ENCODE measurements around the gene GSTM2.

DNA sequence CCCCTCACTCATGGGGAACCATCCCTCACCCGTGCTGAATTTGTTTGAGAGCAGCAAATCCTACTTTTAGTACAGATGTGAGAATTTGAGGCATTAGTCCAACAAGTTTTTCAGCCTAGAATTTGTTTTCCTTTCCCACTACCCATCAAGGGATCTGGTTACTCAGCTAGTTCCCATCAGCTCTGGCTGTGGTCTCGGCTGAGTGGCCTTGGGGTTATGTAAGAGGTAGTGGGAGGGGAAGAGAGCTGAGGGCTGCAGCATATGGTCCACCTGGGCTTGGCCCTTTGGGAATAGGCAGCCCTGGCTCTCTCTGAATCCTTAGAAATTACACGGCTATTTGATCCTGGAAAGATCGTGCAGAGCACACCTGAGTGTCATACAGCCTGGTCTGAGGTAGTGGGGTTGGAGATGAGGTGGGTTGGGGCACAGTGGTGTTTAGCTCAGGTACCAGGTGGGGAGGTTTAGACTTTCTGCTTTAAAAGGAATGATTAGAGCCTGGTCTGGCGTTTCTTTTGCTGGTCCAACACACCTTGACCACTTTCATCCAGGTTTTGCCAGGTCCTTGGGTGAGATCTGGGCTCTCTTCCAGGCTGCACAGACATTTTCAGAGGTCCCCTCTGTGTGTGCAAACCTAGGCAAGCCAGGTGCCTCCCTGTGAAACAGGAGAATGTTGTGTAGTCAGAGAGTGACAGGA, 7.7 kb upstream of the GSTM2 start:
- no peak for TF ChIP-seq EP300 (IDR thresholded peaks at IDR 0.05)
- TF ChIP-seq, protein P1, sequence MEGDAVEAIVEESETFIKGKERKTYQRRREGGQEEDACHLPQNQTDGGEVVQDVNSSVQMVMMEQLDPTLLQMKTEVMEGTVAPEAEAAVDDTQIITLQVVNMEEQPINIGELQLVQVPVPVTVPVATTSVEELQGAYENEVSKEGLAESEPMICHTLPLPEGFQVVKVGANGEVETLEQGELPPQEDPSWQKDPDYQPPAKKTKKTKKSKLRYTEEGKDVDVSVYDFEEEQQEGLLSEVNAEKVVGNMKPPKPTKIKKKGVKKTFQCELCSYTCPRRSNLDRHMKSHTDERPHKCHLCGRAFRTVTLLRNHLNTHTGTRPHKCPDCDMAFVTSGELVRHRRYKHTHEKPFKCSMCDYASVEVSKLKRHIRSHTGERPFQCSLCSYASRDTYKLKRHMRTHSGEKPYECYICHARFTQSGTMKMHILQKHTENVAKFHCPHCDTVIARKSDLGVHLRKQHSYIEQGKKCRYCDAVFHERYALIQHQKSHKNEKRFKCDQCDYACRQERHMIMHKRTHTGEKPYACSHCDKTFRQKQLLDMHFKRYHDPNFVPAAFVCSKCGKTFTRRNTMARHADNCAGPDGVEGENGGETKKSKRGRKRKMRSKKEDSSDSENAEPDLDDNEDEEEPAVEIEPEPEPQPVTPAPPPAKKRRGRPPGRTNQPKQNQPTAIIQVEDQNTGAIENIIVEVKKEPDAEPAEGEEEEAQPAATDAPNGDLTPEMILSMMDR (IDR thresholded peaks at IDR 0.05) = no peak
- no peak for TF ChIP-seq POLR2AphosphoS5 (IDR thresholded peaks at IDR 0.05)
- TF ChIP-seq POLR2A (IDR thresholded peaks at IDR 0.05) = no peak
